ENCODE measurements around the gene PARD3B. TPM values are rescaled to one million over a fixed set of nuclear protein-coding genes. Genes with fewer than 3 reads are reported as not detected.

PARD3B gene
- polyA plus RNA-seq, 1 donor = 10.3 TPM

DNA sequence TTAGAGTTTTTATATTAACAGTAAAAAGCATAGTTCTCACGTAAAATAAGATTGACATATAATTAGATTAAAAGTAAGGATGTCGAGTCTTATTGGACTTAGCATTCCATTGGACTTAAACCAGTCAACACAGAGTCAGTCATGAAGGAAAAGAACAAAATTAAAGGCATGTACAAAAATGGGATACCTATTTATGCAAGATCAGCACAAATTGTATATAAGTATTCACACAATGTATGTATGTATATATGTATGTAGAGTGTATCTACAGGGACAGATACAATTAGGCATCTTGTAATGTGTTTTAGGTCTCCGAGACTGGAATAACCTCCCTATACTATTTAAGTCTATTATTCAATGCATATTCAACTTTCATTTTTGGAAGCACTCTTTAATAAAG, 419.1 kb downstream of the PARD3B start:
- DNase-seq = no peak

DNA sequence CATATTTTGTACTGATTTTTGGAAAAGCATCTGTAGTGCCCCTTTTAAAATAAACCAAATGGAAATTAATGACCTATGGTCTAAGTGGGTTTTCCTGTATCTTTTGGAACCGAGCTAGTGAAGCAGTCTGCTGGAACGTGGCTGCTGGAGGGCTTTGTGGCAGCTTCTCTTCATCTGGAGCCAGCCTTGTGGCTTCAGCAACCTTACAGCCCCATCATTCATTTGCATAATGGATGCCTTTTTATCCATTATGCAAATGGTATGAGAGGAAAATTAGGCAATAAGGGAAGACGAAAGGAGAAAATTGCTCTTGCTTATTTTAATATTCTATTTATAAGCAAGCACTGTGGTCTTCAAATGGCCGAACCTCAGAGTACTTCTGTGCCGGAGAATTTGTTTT, 421.0 kb downstream of the PARD3B start:
- DNase-seq = no peak

DNA sequence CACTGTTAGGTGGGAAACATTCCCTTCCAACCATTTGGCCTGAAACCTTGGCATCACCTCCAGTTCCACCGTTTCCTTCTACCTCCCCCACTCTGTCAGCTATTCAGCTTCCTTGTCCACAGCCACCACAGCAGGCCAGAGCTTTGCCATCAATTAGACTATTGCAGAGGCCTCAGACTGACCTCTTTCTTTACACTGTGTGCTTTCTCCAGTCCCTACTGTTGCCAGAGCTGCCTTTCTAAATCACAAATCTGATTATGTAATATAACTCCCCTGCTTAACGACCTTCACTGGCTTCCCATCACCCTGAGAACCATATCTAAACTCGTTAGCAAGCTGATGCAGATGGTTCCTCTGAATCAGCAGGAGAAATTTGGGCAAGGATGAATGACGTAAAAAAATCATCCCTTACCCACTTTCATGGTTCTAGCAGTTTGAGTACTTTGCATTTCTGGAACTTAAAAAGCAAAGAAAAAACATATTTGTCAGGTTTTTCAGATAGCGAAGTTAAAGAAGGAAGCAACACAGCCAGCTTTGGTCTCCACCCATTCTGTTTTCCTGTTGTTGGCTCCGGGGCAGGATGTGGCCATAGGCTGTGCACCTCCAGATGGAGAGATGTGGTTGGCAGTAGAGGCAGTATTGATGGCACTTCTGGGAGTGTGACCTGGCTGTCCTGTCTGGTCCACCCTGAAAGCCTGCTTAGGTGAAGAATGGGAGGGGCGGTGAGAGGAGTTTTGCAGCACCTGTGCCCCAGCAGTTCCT, 422.1 kb downstream of the PARD3B start:
- DNase-seq = no peak

GRCh38 chr2:204971206-204971907, 426.1 kb downstream of the PARD3B start:
- no peak for DNase-seq

GRCh38 chr2:204972161-204972560, 426.9 kb downstream of the PARD3B start:
- no peak for DNase-seq

DNA sequence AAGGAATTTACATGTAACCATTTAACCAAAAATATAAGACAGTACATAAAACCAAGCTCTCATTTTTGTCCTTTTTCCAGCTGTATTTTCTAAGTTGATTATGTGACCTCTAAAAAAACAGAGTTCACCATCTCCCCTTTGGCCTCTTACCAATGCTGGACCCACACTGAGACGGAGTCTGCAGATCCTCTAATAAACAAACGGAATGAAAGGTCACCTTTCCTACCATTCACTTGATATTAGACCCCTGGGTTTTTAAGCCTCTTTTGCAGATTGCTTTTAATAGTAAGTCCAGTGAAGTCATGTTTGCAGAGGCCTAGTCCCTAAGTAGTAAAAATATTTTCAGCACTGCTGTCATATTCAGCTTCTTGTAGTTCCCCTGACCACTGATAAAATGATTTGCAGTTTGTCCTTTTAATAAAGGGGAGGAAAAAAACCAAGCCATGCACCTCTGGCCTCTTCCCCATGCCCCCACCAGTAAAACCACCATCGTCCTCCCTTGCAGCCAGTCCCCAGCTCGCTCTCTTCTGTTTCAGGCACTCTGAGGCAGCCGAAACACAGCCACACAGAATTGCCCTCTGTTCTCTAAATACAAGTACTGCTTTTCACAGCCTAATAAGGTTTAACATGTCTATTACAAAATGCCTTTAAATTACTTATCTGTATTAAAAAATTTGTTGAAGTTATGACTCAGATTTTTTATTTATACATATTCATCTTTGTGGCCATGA, 427.5 kb downstream of the PARD3B start:
- no peak for DNase-seq

- DNase-seq = no peak
Measured at GRCh38 chr2:204973616-204974015, 428.3 kb downstream of the PARD3B start.

DNA sequence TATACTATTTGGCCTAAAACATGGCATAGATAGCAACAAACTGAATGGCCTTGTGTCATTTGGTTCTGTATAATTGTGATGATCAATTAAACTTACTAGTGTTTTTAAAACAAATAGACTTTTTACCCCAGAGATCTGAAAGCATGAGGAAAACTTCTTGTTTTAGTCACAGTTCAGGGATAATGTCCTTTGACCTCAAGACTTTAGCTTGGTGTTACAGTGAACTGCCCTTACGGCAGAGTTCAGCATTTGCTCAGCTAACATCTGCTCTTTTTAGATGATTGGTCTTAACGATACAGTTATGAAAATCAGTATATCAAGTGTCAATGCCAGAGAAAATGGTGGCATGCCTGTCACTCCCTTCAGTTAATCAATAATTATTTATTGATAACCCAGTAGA, 429.2 kb downstream of the PARD3B start:
- no peak for DNase-seq

GRCh38 chr2:204977914-204978313, 432.6 kb downstream of the PARD3B start:
- no peak for DNase-seq

DNA sequence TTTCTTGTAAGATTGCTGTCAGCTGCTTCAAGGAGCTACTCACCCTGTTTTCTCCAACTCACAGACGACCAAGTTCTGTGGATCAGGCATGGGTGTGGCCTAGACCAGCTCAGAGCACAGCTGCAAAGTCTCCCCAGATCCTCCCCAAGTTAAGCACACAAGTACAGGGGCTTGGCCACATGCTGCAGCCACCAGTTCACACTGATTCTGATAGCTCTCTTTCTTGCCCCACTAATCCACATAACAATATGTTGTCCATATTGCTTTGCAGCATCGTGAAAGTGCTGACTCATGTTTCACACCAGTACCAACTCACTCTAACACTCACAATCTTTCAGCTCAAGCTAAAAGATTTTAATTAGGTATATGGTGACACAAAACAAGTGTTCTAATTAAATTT, 437.0 kb downstream of the PARD3B start:
- DNase-seq = no peak

GRCh38 chr2:204984518-204984917, 439.2 kb downstream of the PARD3B start:
- DNase-seq = no peak

- no peak for DNase-seq
Measured at GRCh38 chr2:204986641-204987040, 441.4 kb downstream of the PARD3B start.

GRCh38 chr2:204988836-204989235, 443.6 kb downstream of the PARD3B start:
- no peak for DNase-seq

- no peak for DNase-seq
Measured at GRCh38 chr2:204989877-204990276, 444.6 kb downstream of the PARD3B start.

DNA sequence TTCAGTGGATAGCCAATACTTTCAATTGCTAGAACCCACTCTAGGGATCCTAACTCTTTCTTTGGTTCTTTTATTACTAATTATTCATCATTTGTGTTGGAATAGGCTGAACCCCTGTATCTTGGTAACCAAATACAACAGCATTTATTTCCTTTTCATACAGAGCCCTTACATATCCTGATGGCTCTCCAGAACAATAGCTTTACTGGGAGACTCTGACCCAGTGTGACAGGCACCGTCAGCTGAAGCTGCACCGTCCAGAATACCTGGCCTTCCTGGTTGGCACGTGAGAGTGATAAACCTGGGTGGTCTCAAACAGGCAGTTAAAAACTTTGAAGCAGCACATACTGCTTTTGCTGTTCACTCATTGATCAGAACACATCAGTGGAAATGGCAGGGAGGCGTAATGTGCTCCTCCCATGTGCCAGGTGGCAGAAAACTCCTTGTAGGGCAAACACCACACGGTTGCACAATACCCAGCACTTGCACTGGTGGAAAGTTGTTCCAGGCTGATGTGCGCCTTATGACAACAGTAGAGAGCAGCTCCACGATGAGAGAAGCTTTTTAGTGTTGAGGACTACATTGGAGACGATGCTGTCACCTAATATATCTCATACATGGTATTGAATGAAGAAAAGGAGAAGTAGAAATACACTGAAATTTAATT, 456.2 kb downstream of the PARD3B start:
- no peak for DNase-seq

DNA sequence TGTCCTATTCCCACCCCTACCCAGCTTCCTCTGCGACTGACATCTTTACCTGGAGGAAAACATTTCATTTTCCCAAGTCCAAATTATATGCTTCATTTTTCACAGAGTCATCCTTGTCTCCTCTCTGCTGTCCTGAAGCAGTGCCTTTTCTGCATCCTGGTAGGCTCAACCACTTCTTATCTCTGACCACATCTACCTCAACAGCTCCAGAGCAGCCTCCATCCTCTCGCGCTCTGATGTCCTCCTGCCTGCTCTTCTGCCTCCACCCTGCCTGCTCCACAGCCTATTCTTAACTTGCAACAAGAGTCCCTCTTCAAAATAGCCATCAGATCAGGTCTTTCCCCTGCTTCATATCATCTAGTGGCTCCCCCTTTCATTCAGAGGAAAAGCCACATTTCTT, 457.1 kb downstream of the PARD3B start:
- no peak for DNase-seq

GRCh38 chr2:205003288-205003687, 458.0 kb downstream of the PARD3B start:
- DNase-seq = no peak

DNA sequence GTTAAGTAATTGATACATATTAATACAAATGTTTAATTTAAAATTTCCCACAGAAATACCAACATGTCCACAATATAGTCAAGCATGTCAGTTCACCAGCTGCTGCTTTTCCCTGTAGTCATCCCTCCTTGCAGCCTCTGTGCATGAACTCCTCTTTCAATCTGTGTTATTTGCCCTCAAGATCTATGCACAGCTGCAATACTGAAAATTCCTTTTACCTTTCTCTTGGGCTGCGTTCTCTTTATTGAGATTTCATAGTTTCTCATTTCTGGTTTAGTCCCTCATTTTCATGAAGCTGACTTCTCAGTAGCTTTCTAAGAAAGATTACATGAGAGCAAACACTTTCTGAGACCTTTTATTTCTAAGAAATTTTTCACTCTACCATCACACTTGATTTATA, 464.9 kb downstream of the PARD3B start:
- DNase-seq = no peak

GRCh38 chr2:205011031-205011430, 465.8 kb downstream of the PARD3B start:
- no peak for DNase-seq

GRCh38 chr2:205012961-205013360, 467.7 kb downstream of the PARD3B start:
- DNase-seq = no peak

- no peak for DNase-seq
Measured at GRCh38 chr2:205013586-205013985, 468.3 kb downstream of the PARD3B start.

DNA sequence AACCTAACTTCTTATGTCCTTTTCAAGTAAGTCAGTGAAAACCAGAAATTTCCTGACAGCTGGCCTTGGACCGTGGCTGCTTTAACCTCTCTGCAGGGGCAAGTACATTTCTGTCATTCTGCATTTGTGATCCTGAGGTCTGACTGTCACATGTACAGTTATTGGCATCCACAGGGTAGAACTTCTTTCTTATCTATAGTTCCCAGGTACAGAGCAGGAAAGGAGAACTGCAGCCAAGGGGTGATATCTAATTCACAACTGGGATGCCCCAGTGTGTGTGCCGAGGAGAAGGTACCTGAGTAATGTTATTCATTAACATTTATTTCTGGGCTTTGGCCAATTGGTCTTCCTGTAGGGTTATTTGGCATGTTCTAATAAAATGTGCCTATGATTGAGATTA, 468.9 kb downstream of the PARD3B start:
- no peak for DNase-seq

DNA sequence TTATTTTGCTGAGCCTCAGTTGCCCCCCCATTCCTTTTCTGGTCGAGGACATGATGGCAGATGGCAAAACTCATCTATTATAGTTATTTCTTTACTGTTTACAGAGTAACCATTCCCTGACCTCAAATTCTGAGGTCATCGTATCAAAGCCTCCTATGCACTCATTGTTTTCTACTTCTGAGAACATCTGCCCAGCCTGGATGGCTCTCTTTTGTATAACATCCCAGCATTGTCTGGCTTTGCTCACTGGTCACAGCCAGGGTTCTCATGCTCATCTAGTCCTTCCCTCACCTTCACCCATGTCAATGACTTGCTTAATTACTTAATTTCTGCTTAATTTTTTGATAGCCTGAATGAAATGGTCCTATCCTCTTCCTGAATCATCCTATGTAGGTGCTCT, 472.1 kb downstream of the PARD3B start:
- DNase-seq = no peak
